ENCODE data around the gene F8A3.
"Not testable (repeated sequence)": the region's sequence is repeated elsewhere in the genome, so short reads cannot be mapped to it uniquely, and the experiment has no call there.

The F8A3 gene

GRCh38 chrX:155458471-155458870 lies at the start of gene F8A3:
F8A3 (minus strand) TSS chrX:155458620; CDS start chrX:155458600, 20 bp downstream.
- not testable (repeated sequence) for FAIRE-seq

- no peak for FAIRE-seq
These were observed 46.9 kb upstream of the F8A3 start for GRCh38 chrX:155505296-155505695.

- FAIRE-seq, result not testable (repeated sequence)
These were observed 36.7 kb upstream of the F8A3 start for GRCh38 chrX:155495134-155495533.

- not testable (repeated sequence) for FAIRE-seq
These were observed 33.0 kb upstream of the F8A3 start for GRCh38 chrX:155491421-155491820.

- not testable (repeated sequence) for FAIRE-seq
These were observed 18.7 kb upstream of the F8A3 start for GRCh38 chrX:155477136-155477535.

GRCh38 chrX:155466269-155466938 lies 8.0 kb upstream of the F8A3 start:
- not testable (repeated sequence) for FAIRE-seq

GRCh38 chrX:155460501-155460900 lies 2.1 kb upstream of the F8A3 start:
- not testable (repeated sequence) for FAIRE-seq

GRCh38 chrX:155457761-155458447 lies 516 bp downstream of the F8A3 start:
- not testable (repeated sequence) for FAIRE-seq

- FAIRE-seq, result no peak
These were observed 17.3 kb downstream of the F8A3 start for GRCh38 chrX:155441097-155441496.

GRCh38 chrX:155435744-155436112 lies 22.7 kb downstream of the F8A3 start:
- no peak for FAIRE-seq

GRCh38 chrX:155434906-155435743 lies 23.3 kb downstream of the F8A3 start:
- FAIRE-seq, result no peak

GRCh38 chrX:155417769-155418168 lies 40.7 kb downstream of the F8A3 start:
- no peak for FAIRE-seq

All from colon (tissue), 2 donors.